ENCODE measurements around the gene TCEAL4.
"Not testable (repeated sequence)": the region's sequence is repeated elsewhere in the genome, so short reads cannot be mapped to it uniquely, and the experiment has no call there.

TCEAL4 gene

DNA sequence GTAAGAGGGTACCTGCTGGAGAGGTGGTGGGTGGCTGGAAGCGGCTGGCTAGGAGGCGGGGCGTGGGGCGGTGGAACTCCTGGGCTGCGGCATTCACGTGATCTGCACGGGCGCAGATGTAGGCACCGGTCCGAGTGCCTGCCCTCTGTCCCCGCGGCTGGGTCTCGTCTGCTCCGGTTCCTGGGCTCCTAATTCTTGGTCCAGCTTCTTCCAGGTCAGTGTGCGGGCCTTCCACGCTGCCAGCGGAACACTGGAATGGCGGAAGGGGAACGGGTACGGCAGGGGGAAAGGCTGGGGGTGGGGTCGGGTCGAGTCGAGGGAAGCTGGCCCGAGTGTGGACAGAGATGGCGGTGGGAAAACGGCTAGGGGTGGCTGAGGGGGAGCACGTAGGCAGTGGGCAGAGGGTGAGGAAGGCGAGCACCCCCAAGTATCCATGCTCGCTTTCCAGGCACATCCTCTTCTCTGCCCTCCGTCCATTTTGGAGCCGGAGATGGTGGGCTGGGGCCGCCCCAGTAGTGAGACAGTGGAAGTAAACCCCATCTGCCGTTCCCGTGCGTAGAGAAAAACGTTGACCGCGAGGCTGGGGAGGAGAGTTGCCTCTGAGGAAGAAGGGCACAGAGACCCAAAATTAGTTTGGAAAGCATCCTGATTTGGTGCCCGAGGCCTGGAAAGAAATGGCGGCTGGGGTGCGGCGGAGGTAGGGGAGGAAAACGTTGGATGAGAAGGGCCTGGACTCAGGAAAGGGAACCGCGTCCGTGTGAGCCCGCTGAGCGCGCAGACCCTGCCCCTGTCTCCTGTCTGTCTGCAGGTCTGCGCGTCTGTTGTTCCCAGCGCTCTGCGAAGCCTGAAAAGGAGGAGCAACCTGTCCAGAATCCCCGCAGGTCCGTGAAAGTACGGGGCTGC lies at the start of gene TCEAL4:
Gene TCEAL4, plus strand, starts transcription at position 105 of the 903 bp plus-strand sequence. CDS start 1,161 bp downstream, outside the sequence.
- no peak for DNase-seq

DNA sequence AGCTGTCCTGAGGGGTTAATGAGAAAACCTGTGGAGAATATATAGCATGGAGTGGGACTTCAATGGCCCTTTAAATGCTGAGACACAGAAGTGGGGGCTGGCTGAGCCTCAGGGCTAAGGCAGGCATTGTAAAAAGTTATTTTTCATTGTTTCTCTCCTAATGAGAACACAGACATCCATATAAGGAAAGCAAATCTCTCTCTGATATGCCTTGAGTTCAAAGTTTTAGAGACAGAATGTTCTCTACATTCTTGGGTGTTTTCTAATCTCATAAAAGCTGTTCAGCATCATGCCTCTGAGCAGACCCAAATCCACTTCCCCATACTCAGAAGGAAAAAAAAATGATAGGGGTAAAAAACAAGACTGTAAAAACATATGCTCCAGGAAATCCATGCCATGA lies 49.2 kb upstream of the TCEAL4 start:
- no peak for DNase-seq

DNA sequence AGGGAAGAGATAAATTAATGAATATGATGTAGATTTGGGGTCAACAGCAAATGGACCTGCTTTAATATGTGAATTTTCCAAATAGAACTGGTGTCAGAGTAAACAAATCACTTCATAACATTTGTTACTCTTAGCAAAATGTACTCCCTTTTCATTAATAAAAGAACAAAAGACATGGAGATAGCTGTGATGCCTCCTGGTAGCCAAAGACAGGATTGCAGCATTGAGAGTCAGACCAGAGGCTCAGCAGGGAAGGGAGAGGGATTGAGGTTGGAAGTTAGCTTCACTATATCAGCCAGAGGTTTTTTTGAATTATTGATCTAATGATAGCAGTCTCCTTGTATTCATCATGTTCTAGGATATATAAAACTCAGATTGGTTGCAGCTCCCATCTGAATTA lies 48.6 kb upstream of the TCEAL4 start:
- DNase-seq: no peak

DNA sequence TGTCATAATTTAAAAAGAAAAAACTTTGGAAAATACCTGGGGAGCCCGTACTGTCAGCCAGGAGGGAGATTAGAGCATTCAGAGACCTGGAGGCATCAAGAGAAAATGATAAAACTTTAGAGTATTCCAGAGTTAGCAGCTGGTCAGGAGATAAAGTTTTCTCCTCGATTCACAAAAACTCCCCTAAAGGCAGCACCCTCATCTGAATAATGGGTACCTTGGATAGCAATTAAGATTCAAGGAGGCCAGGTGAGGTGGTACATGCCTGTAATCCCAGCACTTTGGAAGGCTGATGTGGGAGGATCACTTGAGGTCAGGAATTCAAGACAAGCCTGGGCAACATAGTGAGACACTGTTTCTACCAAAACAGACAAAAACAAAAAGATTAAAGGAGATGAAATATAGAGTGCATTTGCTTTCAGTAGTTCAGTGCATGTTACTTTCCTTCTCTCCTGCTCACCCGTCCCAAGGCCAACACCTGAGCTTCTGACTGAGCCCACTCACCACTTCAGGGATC lies 47.4 kb upstream of the TCEAL4 start:
- DNase-seq: no peak

DNA sequence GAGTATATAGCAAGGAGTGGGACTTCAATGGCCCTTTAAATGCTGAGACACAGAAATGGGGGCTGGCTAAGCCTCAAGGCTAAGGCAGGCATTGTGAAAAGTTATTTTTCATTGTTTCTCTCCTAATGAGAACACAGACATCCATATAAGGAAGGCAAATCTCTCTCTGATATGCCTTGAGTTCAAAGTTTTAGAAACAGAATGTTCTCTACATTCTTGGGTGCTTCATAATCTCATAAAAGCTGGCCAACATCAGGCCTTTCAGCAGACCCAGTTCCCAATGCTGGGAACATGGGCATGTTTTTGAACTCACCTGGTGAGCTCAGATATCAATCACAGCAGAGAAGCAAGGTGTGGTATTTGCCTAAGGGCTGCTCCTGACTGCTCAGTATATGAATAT lies 46.6 kb upstream of the TCEAL4 start:
- DNase-seq: no peak

DNA sequence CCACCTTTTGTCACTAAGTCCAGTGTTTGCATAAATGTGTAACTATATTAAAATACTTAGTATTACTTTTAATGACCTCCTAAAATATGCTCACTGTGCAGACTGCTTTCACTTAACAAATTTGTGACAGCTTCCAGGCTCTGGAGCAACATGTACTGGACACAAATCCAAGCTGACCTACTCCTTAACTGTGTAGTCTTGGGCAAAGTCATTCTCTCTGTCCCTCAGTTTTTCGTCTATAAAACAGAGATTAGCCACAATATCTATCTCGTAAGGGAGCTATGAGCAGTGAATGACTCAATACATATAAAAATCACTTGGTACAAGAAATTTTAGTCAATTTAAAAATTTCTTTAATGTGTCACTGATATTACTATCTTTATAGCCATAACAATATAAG lies 45.6 kb upstream of the TCEAL4 start:
- no peak for DNase-seq

DNA sequence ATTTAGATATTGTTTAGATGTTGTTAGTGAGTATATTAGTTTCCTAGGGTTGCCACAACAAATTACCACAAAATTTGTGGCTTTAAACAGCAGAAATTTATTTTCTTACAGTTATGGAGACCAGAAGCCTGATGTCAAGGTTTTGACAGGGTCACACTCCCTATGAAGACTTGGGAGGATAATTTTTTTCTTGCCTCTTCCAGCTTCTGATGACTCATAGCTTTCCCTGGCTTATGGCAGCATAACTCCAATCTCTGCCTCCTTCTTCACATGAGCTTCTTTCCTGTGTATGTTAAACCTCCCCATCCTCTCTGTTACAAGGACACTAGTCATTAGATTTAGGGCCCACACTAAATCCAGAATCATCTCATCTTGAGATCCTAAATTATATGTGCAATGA lies 45.2 kb upstream of the TCEAL4 start:
- DNase-seq: no peak

DNA sequence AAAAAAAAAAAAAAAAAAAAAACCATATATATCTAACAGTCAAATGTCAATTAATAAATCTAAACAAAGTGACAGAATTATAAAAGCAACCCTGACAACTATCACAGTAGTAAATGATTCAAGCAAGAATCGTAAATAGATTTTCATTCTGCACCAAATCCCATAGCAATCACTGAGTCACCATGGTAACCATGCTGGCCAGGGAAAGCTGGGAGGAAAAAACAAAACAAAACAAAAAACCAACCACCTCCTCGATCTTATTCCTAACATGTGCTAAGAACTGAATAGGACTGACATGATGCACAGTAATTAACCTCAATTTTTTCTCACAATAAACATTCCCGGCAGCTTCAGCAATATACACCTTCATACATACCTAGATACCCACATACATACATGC lies 35.4 kb upstream of the TCEAL4 start:
- no peak for DNase-seq

DNA sequence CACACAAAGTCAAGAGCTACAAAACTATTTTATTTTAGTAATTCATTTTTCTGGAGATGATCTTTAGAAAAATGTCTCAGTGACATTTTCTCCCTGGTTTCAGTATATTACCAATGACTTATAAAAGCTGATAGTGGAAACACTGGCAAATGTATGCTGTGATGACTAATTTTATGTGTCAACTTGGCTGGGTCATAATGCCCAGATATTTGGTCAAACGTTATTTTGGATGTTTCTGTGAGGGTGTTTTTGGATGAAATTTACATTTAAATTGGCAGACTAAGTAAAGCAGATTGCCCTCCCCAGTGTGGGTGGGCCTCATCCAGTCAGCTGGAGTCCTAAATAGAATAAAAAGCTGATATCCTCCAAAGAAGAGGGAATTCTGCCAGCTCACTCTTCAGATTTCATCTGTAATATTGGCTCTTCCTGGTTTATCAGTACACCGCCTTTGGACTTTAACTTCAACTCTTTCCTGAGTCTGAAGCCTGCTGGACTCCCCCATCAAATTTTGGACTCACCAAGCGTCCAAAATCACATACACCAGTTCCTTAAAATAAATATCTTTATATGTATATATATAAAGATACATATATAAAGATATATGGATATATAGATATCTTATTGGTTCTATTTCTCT lies 34.8 kb upstream of the TCEAL4 start:
- no peak for DNase-seq

DNA sequence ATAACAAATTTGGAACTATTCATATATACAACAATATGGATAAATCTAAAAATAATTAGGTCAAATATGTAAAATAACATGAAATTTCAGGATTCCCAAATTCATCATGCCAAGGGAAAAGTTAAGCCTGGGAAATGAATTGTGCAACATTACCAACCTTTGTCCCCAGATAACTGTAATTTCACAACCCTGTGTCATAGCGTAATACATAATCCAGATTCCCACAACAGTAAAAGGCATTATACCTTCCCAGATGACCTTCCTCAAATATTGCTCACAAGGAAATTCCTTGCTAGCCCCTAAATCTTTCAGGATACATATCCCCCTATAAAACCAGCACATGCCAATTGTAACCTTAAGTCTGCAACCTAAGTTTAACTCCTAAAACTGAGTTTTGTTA lies 33.1 kb upstream of the TCEAL4 start:
- DNase-seq: no peak

DNA sequence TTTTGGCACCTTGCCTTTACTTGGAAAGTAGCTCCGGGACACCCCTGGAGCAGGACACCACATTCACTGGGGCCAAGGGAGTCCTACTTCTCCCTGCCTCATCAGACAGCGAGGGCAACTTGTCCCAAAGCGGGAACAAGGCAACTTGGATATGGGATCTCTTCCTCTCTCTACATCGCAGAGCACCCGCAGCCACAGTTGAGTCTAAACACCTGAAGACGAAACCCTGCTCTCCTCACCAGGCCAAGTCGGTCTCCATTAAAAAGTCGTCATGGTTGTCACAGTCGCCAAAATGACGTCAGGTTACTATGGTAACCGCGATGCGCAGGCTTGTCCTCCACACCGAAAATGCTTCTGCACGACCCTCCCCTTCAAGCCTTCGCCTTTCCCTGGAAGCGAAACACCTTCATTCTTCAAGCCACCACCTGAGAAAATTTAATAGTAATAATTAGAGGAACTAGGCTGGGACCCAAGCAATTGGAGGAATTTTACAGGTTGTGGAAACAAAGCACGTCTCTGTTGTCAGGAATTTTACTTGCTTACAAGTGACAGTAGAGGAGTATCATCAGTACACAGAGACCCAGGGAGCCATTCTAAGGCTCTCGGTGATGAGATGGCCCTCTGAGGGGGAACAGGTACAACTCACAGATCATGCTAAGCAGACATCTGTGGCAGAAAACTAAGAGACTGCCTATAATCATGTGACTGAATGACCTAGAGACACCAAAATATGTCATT lies 30.5 kb upstream of the TCEAL4 start:
- no peak for DNase-seq

DNA sequence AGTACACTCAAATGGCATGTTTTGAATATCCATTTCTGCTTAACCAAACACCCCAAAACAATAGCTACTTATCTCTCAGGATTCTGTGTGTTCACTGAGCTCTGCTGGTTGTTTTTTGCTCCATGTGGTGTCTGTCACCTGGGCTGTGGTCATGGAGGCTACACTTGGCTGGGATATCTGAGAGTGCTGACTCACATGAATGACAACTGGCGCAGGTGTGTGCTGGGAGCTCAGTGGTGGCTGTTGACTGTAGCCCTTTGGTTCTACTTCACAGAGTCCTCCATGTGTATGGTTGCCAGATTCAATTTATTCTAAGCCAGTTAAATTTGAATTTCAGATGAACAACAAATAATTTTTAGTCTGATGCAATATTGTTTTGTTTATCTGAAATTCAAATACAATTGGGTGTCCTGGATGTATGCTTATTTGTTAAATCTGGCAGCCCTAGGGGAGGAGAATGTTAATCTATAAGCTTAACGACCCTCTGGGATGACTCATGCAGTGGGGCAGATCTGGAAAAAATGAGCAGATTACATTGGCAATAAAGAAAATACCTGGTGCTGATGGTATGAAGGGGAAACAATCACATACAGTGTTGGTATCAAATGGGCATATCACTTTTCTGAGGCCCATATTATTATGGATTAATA lies 28.2 kb upstream of the TCEAL4 start:
- DNase-seq: no peak

DNA sequence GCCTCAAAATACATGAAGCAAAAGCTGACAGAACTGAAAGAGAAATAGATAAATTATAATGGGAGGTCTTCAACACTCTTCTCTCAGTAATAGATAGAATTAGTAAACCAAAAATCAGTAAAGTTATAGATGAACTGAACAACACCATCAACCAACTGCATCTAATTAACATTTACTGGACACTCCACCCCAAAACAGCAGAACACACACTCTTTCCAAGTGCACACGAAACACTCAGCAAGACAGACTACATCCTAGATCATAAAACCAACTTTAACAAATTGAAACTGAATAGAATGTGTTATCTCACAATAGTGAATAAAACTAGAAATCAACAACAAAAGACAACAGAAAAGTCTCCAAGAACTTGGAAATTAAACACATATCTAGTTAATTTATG lies 25.1 kb upstream of the TCEAL4 start:
- DNase-seq: no peak

DNA sequence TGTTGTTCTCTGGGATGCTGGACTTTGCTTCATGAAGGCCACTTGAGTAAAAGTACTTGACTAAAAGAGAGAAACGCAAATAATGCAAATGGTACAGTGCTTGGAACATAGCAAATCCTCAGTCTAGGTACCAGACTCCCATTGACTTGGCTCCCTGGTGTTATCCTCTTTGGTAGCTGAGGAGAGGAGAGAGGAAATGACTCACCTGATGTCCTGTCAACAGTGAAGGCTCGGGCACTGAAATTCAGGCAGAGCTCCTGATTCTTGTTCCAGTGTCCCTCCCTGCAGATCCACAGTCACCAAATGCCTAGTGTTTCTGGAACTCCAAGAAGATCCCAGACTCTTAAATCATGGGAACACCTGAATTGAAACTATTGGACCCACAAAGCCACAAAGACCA lies 22.5 kb upstream of the TCEAL4 start:
- no peak for DNase-seq

DNA sequence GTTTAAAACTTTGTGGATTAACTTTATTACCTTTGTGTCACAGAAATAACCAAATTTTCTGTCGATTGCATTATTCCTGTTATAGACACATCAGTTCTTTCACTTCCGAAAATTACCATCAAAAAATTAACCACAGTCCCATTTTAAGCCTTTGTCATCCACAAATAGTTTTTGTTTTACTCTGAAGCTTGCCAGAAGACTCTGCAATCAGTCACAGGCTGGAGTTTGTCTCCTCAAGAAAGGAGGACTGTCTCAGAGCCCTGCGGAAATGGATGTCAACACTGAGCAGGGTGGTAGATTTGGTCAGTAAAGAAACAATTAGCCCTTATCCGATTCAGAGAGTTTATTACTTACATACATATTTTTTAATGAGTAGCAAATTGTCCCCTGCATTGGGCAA lies 20.1 kb upstream of the TCEAL4 start:
- DNase-seq: no peak

DNA sequence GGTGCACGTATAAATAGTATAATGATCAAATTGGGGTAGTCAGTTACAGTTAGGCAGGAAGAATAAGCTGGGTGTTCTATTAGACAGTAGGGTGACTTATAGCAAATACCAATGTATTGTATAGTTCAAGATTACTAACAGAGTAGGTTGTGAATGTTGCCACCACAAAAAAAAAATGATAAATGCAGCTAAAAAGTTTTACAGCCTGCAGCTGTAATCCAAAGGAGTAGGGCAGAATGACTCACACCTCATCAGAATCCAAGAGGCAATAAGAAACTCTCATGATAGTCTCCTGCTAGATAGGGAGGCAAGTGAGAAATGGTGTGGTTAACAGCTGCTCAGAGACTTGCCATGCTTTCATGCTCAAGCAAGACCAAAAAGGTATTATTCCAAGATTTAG lies 19.6 kb upstream of the TCEAL4 start:
- DNase-seq: no peak

DNA sequence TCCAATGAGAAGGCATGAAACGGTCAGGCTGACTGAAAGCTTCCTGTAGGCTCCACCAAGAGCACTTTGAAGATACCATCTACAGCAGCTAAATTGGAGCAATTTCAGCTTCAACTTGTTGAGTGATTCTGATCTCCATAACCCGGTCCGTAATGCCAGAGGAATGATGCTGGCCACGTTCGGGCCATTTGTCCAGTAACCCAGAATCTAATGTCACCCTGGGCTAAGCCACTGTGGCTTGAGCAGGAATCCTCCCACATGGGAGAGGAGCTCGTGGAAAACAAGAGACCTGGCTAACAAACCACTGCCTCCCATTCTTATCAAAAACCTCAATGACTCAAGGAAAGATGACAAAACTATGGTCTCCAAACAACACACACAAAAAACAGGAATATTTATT lies 14.2 kb upstream of the TCEAL4 start:
- DNase-seq: no peak

DNA sequence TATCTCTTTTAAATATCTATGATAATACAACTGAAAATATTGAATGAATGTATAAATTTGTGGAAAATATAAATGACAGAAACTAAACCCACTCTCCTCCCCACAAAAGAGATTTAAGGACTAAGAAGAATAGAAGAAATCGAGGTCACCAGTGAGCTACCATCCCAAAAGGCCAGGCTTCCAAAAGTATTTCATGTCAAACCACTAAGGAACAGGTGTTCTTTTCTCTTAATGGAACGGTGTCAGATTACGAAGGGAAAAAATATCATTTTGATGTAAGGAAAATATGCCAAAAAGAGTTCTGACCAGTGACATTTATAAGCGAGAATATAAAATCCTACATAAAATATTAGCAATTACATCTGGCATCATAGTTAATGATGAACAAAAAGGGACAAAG lies 13.6 kb upstream of the TCEAL4 start:
- DNase-seq: no peak

DNA sequence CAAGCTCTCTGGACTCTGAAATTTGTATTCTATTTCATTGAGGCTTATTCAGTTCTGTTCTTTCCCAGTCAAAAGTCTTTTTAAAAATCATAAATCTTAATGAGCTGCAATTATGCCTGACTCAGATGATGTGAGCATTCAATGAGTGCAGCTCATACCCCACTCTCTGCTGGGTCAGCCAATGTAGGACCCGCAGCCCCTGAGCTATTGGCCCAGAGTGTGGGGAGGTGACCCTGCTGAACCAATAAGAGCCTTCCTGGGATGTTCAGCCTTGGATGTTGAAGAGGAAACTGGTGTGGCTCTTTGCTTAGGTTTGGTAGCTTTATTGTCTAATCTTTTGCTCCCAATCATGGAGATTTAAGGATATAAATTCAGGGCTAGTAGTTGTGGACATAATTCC lies 12.1 kb upstream of the TCEAL4 start:
- DNase-seq: no peak

DNA sequence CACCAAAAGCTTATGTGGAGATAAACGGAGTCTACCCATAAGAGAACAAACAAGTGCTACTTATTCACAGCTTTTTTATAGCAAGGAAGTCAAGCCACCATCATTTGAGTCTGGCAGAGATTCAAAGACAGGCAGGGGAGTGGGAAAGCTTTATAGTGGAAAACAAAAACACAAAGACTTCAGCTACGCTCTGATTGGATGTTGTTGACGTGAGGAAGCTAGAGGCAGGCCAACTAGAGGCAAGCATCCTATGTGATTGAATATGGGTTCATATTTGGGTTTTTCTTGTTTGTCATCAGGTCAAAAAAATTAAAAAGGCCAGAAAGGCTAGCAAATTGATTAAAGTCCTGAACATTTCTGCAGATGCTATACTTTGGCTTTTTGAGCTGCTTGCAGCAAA lies 719 bp upstream of the TCEAL4 start:
- peak; percentile 15 for DNase-seq

DNA sequence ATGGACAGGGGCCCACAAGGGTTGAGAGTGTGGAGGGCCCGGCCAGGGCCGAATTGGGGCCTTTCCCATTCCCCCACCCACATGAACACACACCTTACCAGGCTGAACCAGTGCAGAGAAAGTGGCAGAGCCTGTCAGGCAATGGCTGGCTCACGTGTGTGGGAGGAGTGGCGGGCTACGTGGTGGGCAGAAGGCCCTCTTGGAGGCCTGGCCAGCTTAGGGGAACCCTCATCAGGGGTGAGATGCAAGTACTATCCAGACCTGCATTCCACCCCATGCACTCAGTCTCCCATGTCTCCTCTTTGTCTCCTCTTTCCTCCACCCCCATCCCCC lies 965 bp downstream of the TCEAL4 start:
- no peak for DNase-seq

DNA sequence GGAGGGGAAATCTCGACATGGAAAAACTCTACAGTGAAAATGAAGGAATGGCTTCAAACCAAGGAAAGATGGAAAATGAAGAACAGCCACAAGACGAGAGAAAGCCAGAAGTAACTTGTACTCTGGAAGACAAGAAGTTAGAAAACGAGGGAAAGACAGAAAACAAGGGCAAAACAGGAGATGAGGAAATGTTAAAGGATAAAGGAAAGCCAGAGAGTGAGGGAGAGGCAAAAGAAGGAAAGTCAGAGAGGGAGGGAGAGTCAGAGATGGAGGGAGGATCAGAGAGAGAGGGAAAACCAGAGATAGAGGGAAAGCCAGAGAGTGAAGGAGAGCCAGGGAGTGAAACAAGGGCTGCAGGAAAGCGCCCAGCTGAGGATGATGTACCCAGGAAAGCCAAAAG lies 1.3 kb downstream of the TCEAL4 start:
- DNase-seq: no peak

DNA sequence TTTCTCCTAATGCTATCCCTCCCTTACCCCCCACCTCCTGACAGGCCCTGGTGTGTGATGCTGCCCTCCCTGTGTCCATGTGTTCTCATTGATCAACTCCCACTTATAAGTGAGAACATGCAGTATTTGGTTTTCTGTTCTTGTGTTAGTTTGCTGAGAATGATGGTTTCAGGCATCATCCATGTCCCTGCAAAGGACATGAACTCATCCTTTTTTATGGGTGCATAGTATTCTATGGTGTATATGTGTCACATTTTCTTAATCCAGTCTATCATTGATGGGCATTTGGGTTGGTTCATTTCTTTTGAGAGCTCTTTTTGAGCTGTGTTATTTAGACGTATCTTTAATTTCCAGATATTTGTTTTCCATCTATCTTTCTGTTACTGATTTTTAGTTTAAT lies 7.0 kb downstream of the TCEAL4 start:
- DNase-seq: not testable (repeated sequence)

Data from NCI-H1694 treated with DMSO at 0.1 percent for 48 hours (cell line).